Keratinocyte (primary cell): Measurements from ENCODE around the gene KLRF2. TPM values are rescaled to one million over a fixed set of nuclear protein-coding genes. Genes with fewer than 3 reads are reported as not detected.

Experiments
- DNase-seq: peaks from one replicate; pipeline ENCODE4 v3.0.0-alpha.2; 2011; ENCODE audit warnings: low read depth, missing footprints, low spot score
- FAIRE-seq: peaks from 2 replicates; lab custom pipeline; 2011; peaks lifted over from hg19 to GRCh38; lab: Jason Lieb, UNC
- H2AFZ ChIP-seq: 2 replicates; pipeline ENCODE4 v1.6.0; 2012; ENCODE audit warnings: low read length, control low read depth, inconsistent platforms; ENCODE audit not compliant: control insufficient read depth
- H3K27ac ChIP-seq: 2 replicates; pipeline ENCODE4 v1.5.1; 2011; ENCODE audit warnings: low read length; ENCODE audit not compliant: control insufficient read depth, insufficient read depth
- H3K27me3 ChIP-seq: 3 replicates; pipeline ENCODE4 v1.6.0; 2011; ENCODE audit warnings: low read length; ENCODE audit not compliant: control insufficient read depth, insufficient read depth; ENCODE audit errors: extremely low read depth
- H3K36me3 ChIP-seq, 2 experiments: 2 replicates in 1 of 2; 3 replicates in 1 of 2; pipeline ENCODE4 v1.5.1; 2011; ENCODE audit warnings: low read length in 2 of 2, mild to moderate bottlenecking in 1 of 2; ENCODE audit not compliant: control insufficient read depth in 2 of 2, insufficient read depth in 2 of 2; ENCODE audit errors: extremely low read depth in 1 of 2
- H3K4me1 ChIP-seq: 3 replicates; pipeline ENCODE4 v1.5.1; 2011; ENCODE audit warnings: low read length; ENCODE audit not compliant: control insufficient read depth, insufficient read depth; ENCODE audit errors: extremely low read depth
- H3K4me2 ChIP-seq: 3 replicates; pipeline ENCODE4 v1.6.0; 2011; ENCODE audit warnings: low read depth, low read length; ENCODE audit not compliant: control insufficient read depth, insufficient read depth; ENCODE audit errors: extremely low read depth
- H3K4me3 ChIP-seq, 3 experiments: fragments of 200-600 bp in 1 of 3; sonication (generic) in 1 of 3; 2 replicates in 2 of 3; 3 replicates in 1 of 3; pipeline ENCODE4 v1.5.1; 2011 to 2016; ENCODE audit warnings: low read length in 3 of 3, mild to moderate bottlenecking in 3 of 3, control low read depth in 2 of 3, inconsistent platforms in 1 of 3, low read depth in 1 of 3, mixed read lengths in 1 of 3, mixed run types in 1 of 3, moderate library complexity in 1 of 3; ENCODE audit not compliant: control insufficient read depth in 2 of 3, insufficient read depth in 2 of 3; ENCODE audit errors: extremely low read depth in 1 of 3
- H3K79me2 ChIP-seq: 2 replicates; pipeline ENCODE4 v1.6.0; 2012; ENCODE audit warnings: low read length; ENCODE audit not compliant: control insufficient read depth, insufficient read depth
- H3K9ac ChIP-seq: 3 replicates; pipeline ENCODE4 v1.6.0; 2011; ENCODE audit warnings: low read length; ENCODE audit not compliant: control insufficient read depth, insufficient read depth; ENCODE audit errors: extremely low read depth
- H3K9me1 ChIP-seq: 3 replicates; pipeline ENCODE4 v1.6.0; 2011; ENCODE audit warnings: low read length; ENCODE audit not compliant: control insufficient read depth, insufficient read depth; ENCODE audit errors: extremely low read depth
- H3K9me3 ChIP-seq: 2 replicates; pipeline ENCODE4 v1.5.1; 2012; ENCODE audit warnings: low read depth, low read length; ENCODE audit not compliant: control insufficient read depth
- H4K20me1 ChIP-seq: 3 replicates; pipeline ENCODE4 v1.6.0; 2011; ENCODE audit warnings: low read length; ENCODE audit not compliant: control insufficient read depth, insufficient read depth; ENCODE audit errors: extremely low read depth
- CTCF ChIP-seq, 3 experiments: IDR thresholded peaks in 1 of 3; conservative IDR thresholded peaks in 1 of 3; optimal IDR thresholded peaks in 1 of 3; 2 replicates in 2 of 3; 3 replicates in 1 of 3; pipeline versions ENCODE3 to v1.5.1; 2011; ENCODE audit warnings: low read length in 3 of 3, mild to moderate bottlenecking in 3 of 3, moderate library complexity in 2 of 3, control low read depth in 1 of 3, inconsistent platforms in 1 of 3; ENCODE audit not compliant: insufficient read depth in 2 of 3; ENCODE audit errors: extremely low read depth in 1 of 3
- EZH2 ChIP-seq: IDR thresholded peaks from one replicate; pipeline ENCODE4 v1.6.1; 2012; ENCODE audit warnings: inconsistent platforms, mild to moderate bottlenecking, low read length, moderate library complexity
- dilution Hi-C: fragments of 300-500 bp; cut with MboI; formaldehyde crosslinking; loops from one replicate; pipeline ENCODE4 v1.7.0; 2020; ENCODE audit warnings: low sequenced_read_pairs; ENCODE audit not compliant: extremely low pct_ligation_motif_present
- polyA plus RNA-seq, 5 experiments: library from polyadenylated mRNA; depleted of rRNA in 3 of 5; stranded (reverse) in 3 of 5; stranded (forward) in 1 of 5; unstranded in 1 of 5; fragments of >200 nt; gene quantifications; 1 replicate in 1 of 5; 2 replicates in 3 of 5; 3 replicates in 1 of 5; pipeline versions ENCODE4 v1.2.1 to v1.2.3, GENCODE V29; 2011 to 2012; ENCODE audit warnings: missing spikeins in 2 of 5, low read depth in 1 of 5, low replicate concordance in 1 of 5

The KLRF2 gene
- polyA plus RNA-seq, 1 donor (not counting 4 experiments of a cell fraction or from before 2014, with no cell fraction given), result not detected

- no peaks in the 10 kb centered on the region for H3K9me3 ChIP-seq
- FAIRE-seq (no peak), DNase-seq (no peak)
- H3K9ac ChIP-seq, result no peak overlapping the region
- no peak overlapping the region for H3K4me3 ChIP-seq
- no peaks in the 10 kb centered on the region for H3K4me1 ChIP-seq
- H4K20me1 ChIP-seq, result no peaks in the 10 kb centered on the region
- no peak overlapping the region for H3K27ac ChIP-seq
- dilution Hi-C loops, result no loop called here
- H3K27me3 ChIP-seq, result no peaks in the 10 kb centered on the region
- peaks cover 0 to 2% of the 10 kb centered on the region in 2 experiments for H3K36me3 ChIP-seq
- H3K79me2 ChIP-seq, result no peaks in the 10 kb centered on the region
- H3K9me1 ChIP-seq, result no peaks in the 10 kb centered on the region
- TF ChIP-seq EZH2, result no peak
- no peak for TF ChIP-seq CTCF (optimal IDR thresholded peaks at IDR 0.05 in 1 of 3, IDR thresholded peaks at IDR 0.05 in 1 of 3, conservative IDR thresholded peaks at IDR 0.05 in 1 of 3; ENCODE audit: extremely low read depth in 1 of 3, insufficient read depth in 2 of 3, low read length in 3 of 3)
- H3K4me2 ChIP-seq, result no peak overlapping the region
- H2AFZ ChIP-seq, result no peak overlapping the region
Measured at GRCh38 chr12:9856894-9857293, 24.4 kb upstream of the KLRF2 start.

GRCh38 chr12:9858135-9858534 lies 23.2 kb upstream of the KLRF2 start:
- FAIRE-seq (no peak), DNase-seq (no peak)
- dilution Hi-C loops, result no loop called here
- Histone ChIP-seq H3K4me1 (no peaks in the 10 kb centered on the region), H3K4me2 (no peak overlapping the region), H2AFZ (no peak overlapping the region), H3K27me3 (no peaks in the 10 kb centered on the region), H3K9me1 (no peaks in the 10 kb centered on the region), H3K4me3 (no peak overlapping the region), H3K79me2 (peaks cover 5% of the 10 kb centered on the region), H3K36me3 (peaks cover 0 to 1% of the 10 kb centered on the region in 2 experiments), H4K20me1 (no peaks in the 10 kb centered on the region), H3K27ac (no peak overlapping the region), H3K9ac (no peak overlapping the region), H3K9me3 (no peaks in the 10 kb centered on the region)
- no peak for TF ChIP-seq CTCF (optimal IDR thresholded peaks at IDR 0.05 in 1 of 3, IDR thresholded peaks at IDR 0.05 in 1 of 3, conservative IDR thresholded peaks at IDR 0.05 in 1 of 3; ENCODE audit: extremely low read depth in 1 of 3, insufficient read depth in 2 of 3, low read length in 3 of 3)
- TF ChIP-seq EZH2, result no peak
